NCI-H187 treated with DMSO at 0.1 percent for 48 hours (cell line): ENCODE results near the gene PLEKHJ1.
A peak's percentile ranks its signal among the peaks of the same experiment; 100 is the strongest.

Experiments used
- DNase-seq: peaks from one replicate; lab custom pipeline; 2025; lab: John Stamatoyannopoulos, UW

The PLEKHJ1 gene

GRCh38 chr19:2269244-2270156 lies 33.4 kb upstream of the PLEKHJ1 start:
- peak; percentile 88 for DNase-seq

GRCh38 chr19:2268861-2269243 lies 32.7 kb upstream of the PLEKHJ1 start:
- DNase-seq = no peak

GRCh38 chr19:2268480-2268830 lies 32.3 kb upstream of the PLEKHJ1 start:
- no peak for DNase-seq

GRCh38 chr19:2266183-2266993 lies 30.3 kb upstream of the PLEKHJ1 start:
- no peak for DNase-seq

- DNase-seq = no peak
Observed at GRCh38 chr19:2261438-2262172, 25.5 kb upstream of the PLEKHJ1 start.

GRCh38 chr19:2260341-2260805 lies 24.2 kb upstream of the PLEKHJ1 start:
- no peak for DNase-seq

- no peak for DNase-seq
Observed at GRCh38 chr19:2259336-2259735, 23.2 kb upstream of the PLEKHJ1 start.

GRCh38 chr19:2255982-2256685 lies 20.0 kb upstream of the PLEKHJ1 start, which contains the start of gene JSRP1:
TSS of gene JSRP1 (minus strand) at chr19:2256417. CDS start at chr19:2255314, 1,103 bp downstream.
- DNase-seq = no peak

GRCh38 chr19:2255112-2255845 lies 19.1 kb upstream of the PLEKHJ1 start:
- no peak for DNase-seq

- no peak for DNase-seq
Observed at GRCh38 chr19:2254064-2254872, 18.1 kb upstream of the PLEKHJ1 start.

- no peak for DNase-seq
Observed at GRCh38 chr19:2253106-2254063, 17.3 kb upstream of the PLEKHJ1 start.

GRCh38 chr19:2252797-2253105 lies 16.6 kb upstream of the PLEKHJ1 start:
- no peak for DNase-seq

GRCh38 chr19:2252055-2252796 lies 16.1 kb upstream of the PLEKHJ1 start:
- no peak for DNase-seq

GRCh38 chr19:2251106-2252054 lies 15.3 kb upstream of the PLEKHJ1 start:
- no peak for DNase-seq

- no peak for DNase-seq
Observed at GRCh38 chr19:2250766-2251105, 14.6 kb upstream of the PLEKHJ1 start.

- DNase-seq = no peak
Observed at GRCh38 chr19:2249880-2250765, 14.0 kb upstream of the PLEKHJ1 start.
